Thymus (tissue), 11 donors: ENCODE results near the gene LRRTM4. TPM values are rescaled to one million over a fixed set of nuclear protein-coding genes. Genes with fewer than 3 reads are reported as not detected.

Source experiments
- DNase-seq, 9 donors: peaks; one replicate each; pipeline ENCODE4 v3.0.0-alpha.2; 2013; ENCODE audit warnings: low spot score in 9 of 9, low read depth in 6 of 9, missing footprints in 1 of 9
- H3K27ac ChIP-seq, 2 donors: one replicate each; pipeline ENCODE4 v1.5.1; 2013; ENCODE audit warnings: control low read depth in 1 of 2, low read depth in 1 of 2, low read length in 1 of 2, mild to moderate bottlenecking in 1 of 2, moderate library complexity in 1 of 2
- H3K27me3 ChIP-seq, 2 donors: one replicate each; pipeline ENCODE4 v1.5.1; 2013; ENCODE audit warnings: low read length in 1 of 2; ENCODE audit not compliant: control insufficient read depth in 2 of 2, insufficient read depth in 1 of 2
- H3K36me3 ChIP-seq, 2 donors: one replicate each; pipeline ENCODE4 v1.5.1; 2013; ENCODE audit warnings: low read length in 1 of 2, mild to moderate bottlenecking in 1 of 2, moderate library complexity in 1 of 2; ENCODE audit not compliant: control insufficient read depth in 2 of 2, insufficient read depth in 2 of 2
- H3K4me1 ChIP-seq, 2 donors: one replicate each; pipeline ENCODE4 v1.5.1; 2013; ENCODE audit warnings: low read length in 2 of 2; ENCODE audit not compliant: control insufficient read depth in 2 of 2, insufficient read depth in 2 of 2
- H3K4me3 ChIP-seq, 2 donors: one replicate each; pipeline ENCODE4 v1.5.1; 2013; ENCODE audit warnings: low read length in 2 of 2, control low read depth in 1 of 2, mild to moderate bottlenecking in 1 of 2
- H3K9me3 ChIP-seq, 2 donors: one replicate each; pipeline ENCODE4 v1.5.1; 2013; ENCODE audit warnings: low read length in 1 of 2, mild to moderate bottlenecking in 1 of 2; ENCODE audit not compliant: control insufficient read depth in 2 of 2, insufficient read depth in 1 of 2
- WGBS: extraction: QIAGEN DNeasy Blood & Tissue Kit; methylation state at CpG from one replicate; pipeline ENCODE4 v1.1.7; 2013; 5-methylcytosine and 5-hydroxymethylcytosine counted together
- polyA plus RNA-seq: library from polyadenylated mRNA; stranded (reverse); fragments of 200-250 nt; gene quantifications from one replicate; pipeline ENCODE4 v1.2.3, GENCODE V29; 2013
- total RNA-seq: library from RNA; stranded (reverse); fragments of 120-200 nt; gene quantifications from one replicate; pipeline ENCODE4 v1.2.4, GENCODE V29; 2013
- donor health status: healthy.

Gene LRRTM4
- total and polyA plus RNA-seq, 2 donors, result 0.02 to 0.09 TPM

DNA sequence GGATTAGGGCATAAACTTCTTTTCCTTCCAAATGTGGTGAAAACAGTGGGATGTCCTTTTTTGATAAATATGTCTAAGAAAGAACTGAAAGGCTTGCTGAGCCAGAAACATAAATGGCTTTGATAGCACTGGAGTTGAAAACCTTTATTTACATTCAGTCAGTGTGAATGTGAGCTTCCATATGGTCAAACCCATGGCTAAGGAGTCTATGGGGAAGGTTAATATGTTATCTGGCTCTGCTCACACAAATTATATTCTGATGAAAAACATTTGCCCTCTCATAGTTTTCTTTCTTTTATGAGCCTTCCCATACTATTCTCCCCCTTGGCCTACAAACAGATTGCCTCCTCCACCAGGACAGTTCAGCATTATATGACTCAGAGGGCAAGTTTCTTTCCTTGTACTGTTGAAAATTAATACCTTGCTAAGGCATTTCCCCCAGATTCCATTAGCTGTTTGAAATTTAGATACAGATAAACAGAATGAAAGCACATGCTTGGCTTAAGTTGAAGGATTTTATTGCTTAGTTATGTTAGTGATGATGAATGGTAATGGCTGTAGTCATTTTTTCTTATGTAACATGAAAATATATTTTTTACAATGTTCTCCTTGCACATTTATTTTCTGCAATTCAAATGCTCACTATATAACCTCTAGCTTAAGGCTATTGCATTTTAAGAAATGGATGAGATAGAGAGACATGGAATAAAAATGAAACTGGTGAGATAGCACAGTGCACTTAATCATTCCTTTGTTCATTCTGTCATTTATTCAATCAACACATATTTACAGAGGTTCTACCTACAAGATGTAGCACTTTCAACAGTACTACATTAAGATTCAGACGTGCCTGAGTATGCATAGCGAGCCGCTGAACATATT is 544.1 kb downstream of the LRRTM4 start:
- WGBS, result 73% methylated on average over 3 of the region's 3 CpGs
- DNase-seq, result no peak

DNA sequence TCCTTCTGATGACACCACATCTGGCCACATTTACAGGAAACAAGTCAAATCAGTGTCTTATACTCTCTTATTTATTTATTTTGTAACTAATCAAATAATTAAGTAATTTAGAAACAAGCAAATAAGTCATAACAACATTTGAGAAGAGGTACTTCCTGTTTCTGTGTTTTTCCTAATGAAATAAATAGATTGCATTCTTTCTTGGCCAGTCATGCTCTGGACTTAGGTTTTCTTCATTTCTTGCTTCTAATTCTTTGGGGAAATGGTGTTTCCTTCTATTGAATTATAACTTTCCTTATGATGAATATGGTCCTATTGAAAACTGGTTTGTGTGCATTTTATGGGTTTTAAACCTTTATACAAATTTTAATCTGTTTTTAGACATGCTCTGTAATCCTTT is 546.4 kb downstream of the LRRTM4 start:
- DNase-seq, result no peak
- H3K9me3 ChIP-seq, result no peaks in the 10 kb centered on the region
- H3K4me1 ChIP-seq, result no peaks in the 10 kb centered on the region
- no peaks in the 10 kb centered on the region for H3K27me3 ChIP-seq
- no peak overlapping the region for H3K27ac ChIP-seq
- H3K36me3 ChIP-seq, result no peaks in the 10 kb centered on the region
- no peak overlapping the region for H3K4me3 ChIP-seq

More for the DNA sequence above, 544.1 kb downstream of the LRRTM4 start:
- H3K27me3 ChIP-seq, result no peaks in the 10 kb centered on the region
- no peak overlapping the region for H3K4me3 ChIP-seq
- H3K9me3 ChIP-seq, result no peaks in the 10 kb centered on the region
- no peaks in the 10 kb centered on the region for H3K36me3 ChIP-seq
- peak overlapping the region in 1 of 2 donors; percentile 55 for H3K27ac ChIP-seq
- no peaks in the 10 kb centered on the region for H3K4me1 ChIP-seq

DNA sequence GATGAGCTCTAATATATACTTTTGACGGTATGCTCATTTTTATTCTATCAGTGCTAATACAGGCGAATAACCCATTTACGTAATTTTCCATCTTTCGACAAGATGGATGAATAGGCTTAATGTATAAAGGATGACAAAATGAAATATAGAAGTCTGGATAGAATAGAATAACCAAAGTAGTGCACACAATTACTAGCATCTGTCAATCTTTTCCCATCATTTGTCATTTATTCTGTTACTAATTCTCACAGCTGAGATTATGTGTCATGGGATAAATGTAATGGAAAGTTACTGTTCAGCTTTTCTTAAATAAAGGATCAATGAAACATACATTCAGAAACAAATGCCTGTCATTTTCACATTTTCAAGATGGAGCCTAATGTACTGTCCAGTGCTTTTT is 548.6 kb downstream of the LRRTM4 start:
- Histone ChIP-seq H3K27ac (no peak overlapping the region), H3K9me3 (no peaks in the 10 kb centered on the region), H3K4me1 (no peaks in the 10 kb centered on the region), H3K36me3 (no peaks in the 10 kb centered on the region), H3K4me3 (no peak overlapping the region), H3K27me3 (no peaks in the 10 kb centered on the region)
- 85% methylated on average over 4 of the region's 4 CpGs for WGBS
- DNase-seq, result no peak

DNA sequence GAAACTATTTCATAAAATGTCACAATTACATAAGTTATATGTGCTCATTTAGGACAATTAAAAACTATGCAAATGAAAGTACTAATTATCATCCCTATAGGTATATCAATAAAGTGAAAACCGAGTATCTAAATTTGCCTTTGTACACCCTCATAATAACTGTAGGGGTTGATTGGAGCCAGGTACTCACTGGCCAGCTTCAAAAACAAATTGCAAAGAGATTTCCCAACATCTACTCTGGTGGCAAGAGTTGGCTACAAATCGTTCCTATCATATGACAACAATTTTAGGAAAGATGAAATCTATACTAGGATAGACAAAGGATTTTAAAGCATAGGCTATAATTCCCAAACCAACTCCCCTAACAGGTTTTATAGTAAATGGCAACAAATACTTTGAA is 556.4 kb downstream of the LRRTM4 start:
- H3K4me3 ChIP-seq, result no peak overlapping the region
- DNase-seq, result no peak
- no peaks in the 10 kb centered on the region for H3K9me3 ChIP-seq
- no peak overlapping the region for H3K27ac ChIP-seq
- no peaks in the 10 kb centered on the region for H3K4me1 ChIP-seq
- 89% methylated on average over 2 of the region's 2 CpGs for WGBS
- no peaks in the 10 kb centered on the region for H3K27me3 ChIP-seq
- no peaks in the 10 kb centered on the region for H3K36me3 ChIP-seq

- H3K27ac ChIP-seq, result no peak overlapping the region
- H3K36me3 ChIP-seq, result no peaks in the 10 kb centered on the region
- H3K9me3 ChIP-seq, result no peaks in the 10 kb centered on the region
- 30% methylated on average over 3 of the region's 3 CpGs for whole genome bisulfite sequencing
- no peaks in the 10 kb centered on the region for H3K27me3 ChIP-seq
- H3K4me1 ChIP-seq, result no peaks in the 10 kb centered on the region
- DNase-seq, result peak in 1 of 9 donors; percentile 1
- no peak overlapping the region for H3K4me3 ChIP-seq
Measured at GRCh38 chr2:76958749-76959148, 563.4 kb downstream of the LRRTM4 start.

GRCh38 chr2:76953733-76954347 is 568.3 kb downstream of the LRRTM4 start:
- Histone ChIP-seq H3K36me3 (no peaks in the 10 kb centered on the region), H3K4me1 (no peaks in the 10 kb centered on the region), H3K4me3 (no peak overlapping the region), H3K27me3 (no peaks in the 10 kb centered on the region), H3K9me3 (no peaks in the 10 kb centered on the region), H3K27ac (no peak overlapping the region)
- DNase-seq, result peak in 5 of 9 donors; percentile 1 to 12 (median 4)
- WGBS, result 66% methylated on average over 3 of the region's 3 CpGs

DNA sequence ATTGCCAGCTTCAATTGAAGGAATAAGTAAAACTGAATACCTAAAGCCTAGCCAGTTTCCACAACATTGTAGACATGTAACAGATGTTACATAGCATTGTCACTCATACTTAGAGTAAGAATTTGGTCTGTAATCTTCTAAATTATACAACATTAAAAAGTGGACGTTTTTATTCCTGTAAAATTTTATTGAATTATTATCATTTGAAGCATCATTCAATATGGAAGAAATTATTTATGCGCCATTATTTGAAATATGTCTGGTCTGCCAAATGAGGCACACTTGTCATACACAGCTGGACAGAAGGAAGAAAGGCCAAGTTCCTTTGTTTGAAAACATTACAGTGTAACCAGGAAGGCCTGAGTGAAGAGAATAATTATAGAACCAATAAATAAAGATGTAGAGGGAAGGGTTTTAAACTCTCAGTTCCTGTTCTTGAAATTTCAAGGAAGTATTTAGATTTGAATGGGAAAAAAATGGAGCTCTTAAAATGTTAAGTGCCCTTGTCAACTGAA is 575.5 kb downstream of the LRRTM4 start:
- Histone ChIP-seq H3K36me3 (no peaks in the 10 kb centered on the region), H3K4me1 (no peaks in the 10 kb centered on the region), H3K27me3 (no peaks in the 10 kb centered on the region), H3K9me3 (no peaks in the 10 kb centered on the region), H3K4me3 (no peak overlapping the region), H3K27ac (no peak overlapping the region)
- no peak for DNase-seq
- WGBS, result 64% methylated on average over 2 of the region's 2 CpGs

- Histone ChIP-seq H3K36me3 (no peaks in the 10 kb centered on the region), H3K9me3 (no peaks in the 10 kb centered on the region), H3K4me1 (no peaks in the 10 kb centered on the region), H3K27me3 (no peaks in the 10 kb centered on the region), H3K27ac (no peak overlapping the region), H3K4me3 (no peak overlapping the region)
- DNase-seq, result no peak
- 57% methylated on average over 3 of the region's 3 CpGs for WGBS
Measured at GRCh38 chr2:76940559-76940958, 581.6 kb downstream of the LRRTM4 start.

DNA sequence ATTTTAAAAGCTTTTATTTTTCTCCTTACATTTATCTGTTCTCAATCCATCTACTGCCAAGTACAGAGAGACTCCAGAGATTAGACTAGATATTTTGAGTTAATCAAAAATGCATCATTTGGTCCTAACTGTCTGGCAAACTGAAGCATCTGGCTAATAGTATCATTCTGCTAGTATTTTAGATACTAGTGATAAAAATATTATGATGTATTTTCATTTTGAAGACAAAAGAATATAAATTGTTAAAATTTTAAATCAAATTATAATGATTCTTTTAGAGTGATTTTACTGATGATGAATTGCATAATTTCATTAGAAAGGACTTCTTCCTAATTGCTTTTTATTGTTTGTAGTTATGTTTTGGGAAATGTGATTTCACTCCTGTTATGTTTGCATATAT is 584.0 kb downstream of the LRRTM4 start:
- no peak for DNase-seq
- H3K36me3 ChIP-seq, result no peaks in the 10 kb centered on the region
- no peaks in the 10 kb centered on the region for H3K9me3 ChIP-seq
- H3K4me1 ChIP-seq, result no peaks in the 10 kb centered on the region
- H3K4me3 ChIP-seq, result no peak overlapping the region
- H3K27me3 ChIP-seq, result no peaks in the 10 kb centered on the region
- H3K27ac ChIP-seq, result no peak overlapping the region
